Measurements from ENCODE around the gene TGM4.

Gene TGM4

GRCh38 chr3:44932271-44932670 lies 57.9 kb downstream of the TGM4 start:
- POLR2A ChIA-PET = no interaction called here
- CTCF ChIA-PET = no interaction called here
- no peak for TF ChIP-seq ZNF830 (tag by site-specific recombination; IDR thresholded peaks at IDR 0.05; ENCODE audit: low read depth)
- no peak for TF ChIP-seq ZNF174 (tag by site-specific recombination; IDR thresholded peaks at IDR 0.05)
- no peak for TF ChIP-seq ZNF239 (tag by site-specific recombination; IDR thresholded peaks at IDR 0.05)
- no peak for TF ChIP-seq ZNF621 (tag by site-specific recombination; IDR thresholded peaks at IDR 0.05)
- TF ChIP-seq HOXD13 (CRISPR knock-in tag; IDR thresholded peaks at IDR 0.05; ENCODE audit: borderline replicate concordance) = no peak
- no peak for TF ChIP-seq ZFP37 (tag by site-specific recombination; IDR thresholded peaks at IDR 0.05)
- no peak for TF ChIP-seq GLI2 (tag by site-specific recombination; IDR thresholded peaks at IDR 0.05; ENCODE audit: borderline replicate concordance, low read depth)
- no peak for TF ChIP-seq ZNF202 (tag by site-specific recombination; IDR thresholded peaks at IDR 0.05; ENCODE audit: borderline replicate concordance)
- no peak for TF ChIP-seq ZNF664 (tag by site-specific recombination; IDR thresholded peaks at IDR 0.05)
- TF ChIP-seq ZNF677 (tag by site-specific recombination; IDR thresholded peaks at IDR 0.05) = no peak
- H3K36me3 ChIP-seq (ENCODE audit: control insufficient read depth in 2 of 2, insufficient read depth in 1 of 2, low read length in 2 of 2) = peaks cover 0 to 68% of the 10 kb centered on the region in 2 experiments; a peak in 1 of 3 replicates
- no peaks in the 10 kb centered on the region for H3K4me1 ChIP-seq (ENCODE audit: control insufficient read depth, insufficient read depth, low read length)
- H3K27ac ChIP-seq (ENCODE audit: extremely low read depth, low read depth, low read length) = no peak overlapping the region
- H3K9me3 ChIP-seq (ENCODE audit: control insufficient read depth, insufficient read depth, low read depth, low read length) = no peaks in the 10 kb centered on the region
- H3K4me3 ChIP-seq (ENCODE audit: low read depth, low read length) = no peak overlapping the region

DNA sequence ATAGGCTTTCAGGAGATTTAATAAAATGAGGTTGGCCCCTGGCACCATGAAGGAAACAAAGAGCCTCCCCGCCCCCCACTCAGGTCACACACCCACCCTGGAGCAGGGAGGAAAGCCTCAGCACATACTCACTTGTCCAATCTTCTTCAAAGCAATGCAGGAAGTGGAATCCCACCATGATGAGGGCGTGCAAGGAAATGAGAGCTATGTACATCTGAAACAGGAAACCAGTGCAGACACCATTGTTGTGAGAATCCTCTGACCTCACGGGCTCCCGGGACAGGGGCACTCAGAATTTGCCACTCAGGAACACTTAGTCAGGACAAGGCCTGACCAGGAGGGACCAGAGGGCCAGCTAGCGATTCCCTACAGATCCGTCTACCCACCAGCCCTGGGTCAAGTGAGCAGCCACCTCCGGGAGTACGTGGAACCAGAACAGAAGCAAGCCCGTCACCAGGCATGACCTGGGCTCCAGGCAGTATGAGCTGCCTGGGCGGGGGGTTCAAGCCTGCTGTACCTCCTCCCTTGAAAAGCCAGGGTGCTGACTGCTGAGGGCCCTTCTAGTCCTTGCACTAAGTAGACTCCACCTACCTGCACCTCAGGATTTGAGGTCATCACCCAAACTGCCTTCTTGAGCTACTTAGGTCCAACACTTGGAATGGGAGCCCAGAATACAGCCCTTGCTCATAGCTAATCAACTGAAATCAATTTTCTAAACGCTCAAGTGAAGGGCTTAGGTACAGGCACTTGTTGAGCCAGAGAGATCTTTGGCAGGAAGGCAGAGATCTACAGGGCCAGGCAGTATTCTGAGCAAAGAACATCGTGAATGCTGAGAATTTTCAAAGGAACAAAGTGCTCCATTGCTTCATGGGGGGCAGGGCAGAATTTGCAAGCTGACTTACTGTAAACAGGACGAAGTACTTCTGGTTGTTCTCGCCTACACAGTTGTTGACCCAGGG lies 58.9 kb downstream of the TGM4 start:
- Histone ChIP-seq H3K36me3 (ENCODE audit: control insufficient read depth in 2 of 2, insufficient read depth in 1 of 2, low read length in 2 of 2) (peaks cover 0 to 68% of the 10 kb centered on the region in 2 experiments; a peak in 1 of 3 replicates), H3K27ac (ENCODE audit: extremely low read depth, low read depth, low read length) (no peak overlapping the region), H3K4me1 (ENCODE audit: control insufficient read depth, insufficient read depth, low read length) (no peaks in the 10 kb centered on the region), H3K4me3 (ENCODE audit: low read depth, low read length) (no peak overlapping the region), H3K9me3 (ENCODE audit: control insufficient read depth, insufficient read depth, low read depth, low read length) (no peaks in the 10 kb centered on the region)
- ChIA-PET POLR2A (no interaction called here), CTCF (no interaction called here)
- no peak for TF ChIP-seq WT1 (tag by site-specific recombination; IDR thresholded peaks at IDR 0.05)
- TF ChIP-seq, protein P1, sequence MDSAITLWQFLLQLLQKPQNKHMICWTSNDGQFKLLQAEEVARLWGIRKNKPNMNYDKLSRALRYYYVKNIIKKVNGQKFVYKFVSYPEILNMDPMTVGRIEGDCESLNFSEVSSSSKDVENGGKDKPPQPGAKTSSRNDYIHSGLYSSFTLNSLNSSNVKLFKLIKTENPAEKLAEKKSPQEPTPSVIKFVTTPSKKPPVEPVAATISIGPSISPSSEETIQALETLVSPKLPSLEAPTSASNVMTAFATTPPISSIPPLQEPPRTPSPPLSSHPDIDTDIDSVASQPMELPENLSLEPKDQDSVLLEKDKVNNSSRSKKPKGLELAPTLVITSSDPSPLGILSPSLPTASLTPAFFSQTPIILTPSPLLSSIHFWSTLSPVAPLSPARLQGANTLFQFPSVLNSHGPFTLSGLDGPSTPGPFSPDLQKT (IDR thresholded peaks at IDR 0.05; ENCODE audit: borderline replicate concordance, low read depth, low read length) = no peak
- TF ChIP-seq, protein P2, sequence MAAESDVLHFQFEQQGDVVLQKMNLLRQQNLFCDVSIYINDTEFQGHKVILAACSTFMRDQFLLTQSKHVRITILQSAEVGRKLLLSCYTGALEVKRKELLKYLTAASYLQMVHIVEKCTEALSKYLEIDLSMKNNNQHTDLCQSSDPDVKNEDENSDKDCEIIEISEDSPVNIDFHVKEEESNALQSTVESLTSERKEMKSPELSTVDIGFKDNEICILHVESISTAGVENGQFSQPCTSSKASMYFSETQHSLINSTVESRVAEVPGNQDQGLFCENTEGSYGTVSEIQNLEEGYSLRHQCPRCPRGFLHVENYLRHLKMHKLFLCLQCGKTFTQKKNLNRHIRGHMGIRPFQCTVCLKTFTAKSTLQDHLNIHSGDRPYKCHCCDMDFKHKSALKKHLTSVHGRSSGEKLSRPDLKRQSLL (tag by site-specific recombination; IDR thresholded peaks at IDR 0.05) = no peak
- TF ChIP-seq ZNF544 (tag by site-specific recombination; IDR thresholded peaks at IDR 0.05) = no peak
- TF ChIP-seq ZNF747 (tag by site-specific recombination; IDR thresholded peaks at IDR 0.05) = no peak
- no peak for TF ChIP-seq ZNF23 (tag by site-specific recombination; IDR thresholded peaks at IDR 0.05; ENCODE audit: borderline replicate concordance)
- TF ChIP-seq, protein P3, sequence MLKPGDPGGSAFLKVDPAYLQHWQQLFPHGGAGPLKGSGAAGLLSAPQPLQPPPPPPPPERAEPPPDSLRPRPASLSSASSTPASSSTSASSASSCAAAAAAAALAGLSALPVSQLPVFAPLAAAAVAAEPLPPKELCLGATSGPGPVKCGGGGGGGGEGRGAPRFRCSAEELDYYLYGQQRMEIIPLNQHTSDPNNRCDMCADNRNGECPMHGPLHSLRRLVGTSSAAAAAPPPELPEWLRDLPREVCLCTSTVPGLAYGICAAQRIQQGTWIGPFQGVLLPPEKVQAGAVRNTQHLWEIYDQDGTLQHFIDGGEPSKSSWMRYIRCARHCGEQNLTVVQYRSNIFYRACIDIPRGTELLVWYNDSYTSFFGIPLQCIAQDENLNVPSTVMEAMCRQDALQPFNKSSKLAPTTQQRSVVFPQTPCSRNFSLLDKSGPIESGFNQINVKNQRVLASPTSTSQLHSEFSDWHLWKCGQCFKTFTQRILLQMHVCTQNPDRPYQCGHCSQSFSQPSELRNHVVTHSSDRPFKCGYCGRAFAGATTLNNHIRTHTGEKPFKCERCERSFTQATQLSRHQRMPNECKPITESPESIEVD (tag by site-specific recombination; IDR thresholded peaks at IDR 0.05) = no peak
- TF ChIP-seq ZNF354C (tag by site-specific recombination; IDR thresholded peaks at IDR 0.05; ENCODE audit: borderline replicate concordance, low read depth) = no peak
- TF ChIP-seq ZBTB8A (tag by site-specific recombination; IDR thresholded peaks at IDR 0.05) = no peak
- no peak for TF ChIP-seq ZNF514 (tag by site-specific recombination; IDR thresholded peaks at IDR 0.05)
- TF ChIP-seq ZNF529 (tag by site-specific recombination; IDR thresholded peaks at IDR 0.05; ENCODE audit: insufficient replicate concordance) = no peak
- TF ChIP-seq, protein P4, sequence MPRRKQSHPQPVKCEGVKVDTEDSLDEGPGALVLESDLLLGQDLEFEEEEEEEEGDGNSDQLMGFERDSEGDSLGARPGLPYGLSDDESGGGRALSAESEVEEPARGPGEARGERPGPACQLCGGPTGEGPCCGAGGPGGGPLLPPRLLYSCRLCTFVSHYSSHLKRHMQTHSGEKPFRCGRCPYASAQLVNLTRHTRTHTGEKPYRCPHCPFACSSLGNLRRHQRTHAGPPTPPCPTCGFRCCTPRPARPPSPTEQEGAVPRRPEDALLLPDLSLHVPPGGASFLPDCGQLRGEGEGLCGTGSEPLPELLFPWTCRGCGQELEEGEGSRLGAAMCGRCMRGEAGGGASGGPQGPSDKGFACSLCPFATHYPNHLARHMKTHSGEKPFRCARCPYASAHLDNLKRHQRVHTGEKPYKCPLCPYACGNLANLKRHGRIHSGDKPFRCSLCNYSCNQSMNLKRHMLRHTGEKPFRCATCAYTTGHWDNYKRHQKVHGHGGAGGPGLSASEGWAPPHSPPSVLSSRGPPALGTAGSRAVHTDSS (tag by site-specific recombination; IDR thresholded peaks at IDR 0.05) = no peak
- TF ChIP-seq MYNN (tag by site-specific recombination; IDR thresholded peaks at IDR 0.05; ENCODE audit: borderline replicate concordance) = no peak
- TF ChIP-seq ZNF623 (tag by site-specific recombination; IDR thresholded peaks at IDR 0.05) = no peak
- TF ChIP-seq, protein P5, sequence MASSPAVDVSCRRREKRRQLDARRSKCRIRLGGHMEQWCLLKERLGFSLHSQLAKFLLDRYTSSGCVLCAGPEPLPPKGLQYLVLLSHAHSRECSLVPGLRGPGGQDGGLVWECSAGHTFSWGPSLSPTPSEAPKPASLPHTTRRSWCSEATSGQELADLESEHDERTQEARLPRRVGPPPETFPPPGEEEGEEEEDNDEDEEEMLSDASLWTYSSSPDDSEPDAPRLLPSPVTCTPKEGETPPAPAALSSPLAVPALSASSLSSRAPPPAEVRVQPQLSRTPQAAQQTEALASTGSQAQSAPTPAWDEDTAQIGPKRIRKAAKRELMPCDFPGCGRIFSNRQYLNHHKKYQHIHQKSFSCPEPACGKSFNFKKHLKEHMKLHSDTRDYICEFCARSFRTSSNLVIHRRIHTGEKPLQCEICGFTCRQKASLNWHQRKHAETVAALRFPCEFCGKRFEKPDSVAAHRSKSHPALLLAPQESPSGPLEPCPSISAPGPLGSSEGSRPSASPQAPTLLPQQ (tag by site-specific recombination; IDR thresholded peaks at IDR 0.05) = no peak

Measured in HEK293 (cell line).